Panc1 (cell line): ENCODE results near the gene BTN3A1. TPM values are rescaled to one million over a fixed set of nuclear protein-coding genes. Genes with fewer than 3 reads are reported as not detected.
A peak's percentile ranks its signal among the peaks of the same experiment; 100 is the strongest.

Experiments used
- ATAC-seq: fragments of 200-7000 bp; cut with Tn5 transposase; 2 replicates; pipeline ENCODE4 v1.9.1; 2020; ENCODE audit warnings: mild to moderate bottlenecking, moderate library complexity
- BruUV-seq: library from RNA; stranded (reverse); fragments of 400-500 nt; replicated peaks from 2 replicates; lab custom pipeline; 2021; lab: Mats Ljungman, UMichigan
- CTCF ChIA-PET: fragments of 300-600 bp; sonication (Branson Sonifier 250); formaldehyde crosslinking; loops from one replicate; lab custom pipeline; 2022; ENCODE audit warnings: antibody characterized with exemption; lab: Charles Lee
- POLR2A ChIA-PET: fragments of 300-600 bp; sonication (Branson Sonifier 250); formaldehyde crosslinking; loops from one replicate; lab custom pipeline; 2022; ENCODE audit warnings: antibody characterized with exemption; lab: Charles Lee
- DNase-seq: peaks from one replicate; pipeline ENCODE4 v3.0.0-alpha.2; 2010; ENCODE audit warnings: low read depth, low spot score
- H3K27ac ChIP-seq: 2 replicates; pipeline ENCODE4 v1.5.1; 2011; ENCODE audit warnings: mild to moderate bottlenecking, low read length, inconsistent platforms
- H3K27me3 ChIP-seq: fragments of 200-500 bp; sonication (Bioruptor generic); 2 replicates; pipeline ENCODE4 v1.6.0; 2014; ENCODE audit warnings: low read length, inconsistent platforms; ENCODE audit not compliant: control insufficient read depth, insufficient read depth
- H3K36me3 ChIP-seq: fragments of 200-500 bp; sonication (Bioruptor generic); 2 replicates; pipeline ENCODE4 v1.5.1; 2014; ENCODE audit warnings: inconsistent platforms, mild to moderate bottlenecking, low read length, moderate library complexity; ENCODE audit not compliant: control insufficient read depth, insufficient read depth
- H3K4me1 ChIP-seq: 2 replicates; pipeline ENCODE4 v1.5.1; 2011; ENCODE audit warnings: inconsistent platforms, mild to moderate bottlenecking, low read length, moderate library complexity; ENCODE audit not compliant: control insufficient read depth, insufficient read depth
- H3K4me3 ChIP-seq, 2 experiments: 2 replicates each; pipeline ENCODE4 v1.5.1; 2011 to 2012; ENCODE audit warnings: low read depth in 2 of 2, low read length in 2 of 2, mild to moderate bottlenecking in 2 of 2, inconsistent platforms in 1 of 2, moderate library complexity in 1 of 2
- H3K9me3 ChIP-seq: fragments of 200-500 bp; sonication (Bioruptor generic); 2 replicates; pipeline ENCODE4 v1.5.1; 2014; ENCODE audit warnings: low read depth, mild to moderate bottlenecking, inconsistent platforms, low read length, moderate library complexity; ENCODE audit not compliant: control insufficient read depth, insufficient read depth
- CTCF ChIP-seq: fragments of 450-650 bp; IDR thresholded peaks from 2 replicates; pipeline ENCODE4 v1.5.1; 2017; ENCODE audit warnings: mild to moderate bottlenecking
- POLR2AphosphoS5 ChIP-seq: IDR thresholded peaks from 2 replicates; pipeline ENCODE4 v1.6.1; 2012; ENCODE audit warnings: mild to moderate bottlenecking, low read depth, low read length, moderate library complexity
- REST ChIP-seq, 2 experiments: IDR thresholded peaks; 2 replicates each; pipeline ENCODE4 v1.6.1; 2011 to 2012; ENCODE audit warnings: low read depth in 2 of 2, control low read depth in 1 of 2, low read length in 1 of 2, mild to moderate bottlenecking in 1 of 2, moderate library complexity in 1 of 2; ENCODE audit not compliant: insufficient read depth in 1 of 2
- SIN3A ChIP-seq: IDR thresholded peaks from 2 replicates; pipeline ENCODE4 v1.6.1; 2012; ENCODE audit warnings: low read depth, mild to moderate bottlenecking, low read length, moderate library complexity, borderline replicate concordance; ENCODE audit not compliant: insufficient read depth
- TCF7L2 ChIP-seq: IDR thresholded peaks from 2 replicates; pipeline ENCODE4 v1.6.1; 2011; ENCODE audit warnings: mild to moderate bottlenecking, low read depth, low read length, inconsistent platforms
- in situ Hi-C: cut with HindIII; loops from 2 replicates; pipeline ENCODE4 v1.10.0; 2016; ENCODE audit warnings: low sequenced_read_pairs, low pct_unique_long_range_greater_than_20kb
- intact Hi-C: fragments of 100-400 bp; cut with micrococcal nuclease; formaldehyde crosslinking; loops from one replicate; pipeline ENCODE4 v1.10.0; 2022; ENCODE audit not compliant: unreplicated experiment
- total RNA-seq: library from RNA; stranded (reverse); gene quantifications from one replicate; pipeline ENCODE4 v1.2.1, GENCODE V29; 2021; ENCODE audit not compliant: unreplicated experiment

BTN3A1 gene
- total RNA-seq, 1 experiment from 2014 or later, result 5.0 TPM

GRCh38 chr6:26440977-26441358 is 38.9 kb downstream of the BTN3A1 start:
- intact Hi-C loops (no loop called here), in situ Hi-C loops (no loop called here)
- DNase-seq, result no peak
- POLR2A ChIA-PET, result no interaction called here
- ATAC-seq, result no peak
- TF ChIP-seq SIN3A, result no peak
- no peak for TF ChIP-seq POLR2AphosphoS5
- TF ChIP-seq REST (IDR thresholded peaks at IDR 0.05; ENCODE audit: insufficient read depth in 1 of 2, low read depth in 2 of 2, low read length in 1 of 2), result no peak
- TF ChIP-seq CTCF, result no peak
- no peak for TF ChIP-seq TCF7L2
- Histone ChIP-seq H3K36me3 (no peaks in the 10 kb centered on the region), H3K27ac (no peak overlapping the region), H3K27me3 (no peaks in the 10 kb centered on the region), H3K4me1 (peaks cover 8% of the 10 kb centered on the region; the same call in 1 of the 2 replicates), H3K4me3 (peak overlapping the region; percentile 51 to 60; a peak in 3 of 4 replicates), H3K9me3 (no peaks in the 10 kb centered on the region)
- BruUV-seq, result no TSS peak
- CTCF ChIA-PET, result no interaction called here

GRCh38 chr6:26441977-26442376 is 39.9 kb downstream of the BTN3A1 start:
- BruUV-seq, result no TSS peak
- DNase-seq (no peak), ATAC-seq (no peak)
- in situ Hi-C loops, result no loop called here
- Histone ChIP-seq H3K4me3 (no peak overlapping the region), H3K9me3 (no peaks in the 10 kb centered on the region), H3K27me3 (no peaks in the 10 kb centered on the region), H3K27ac (no peak overlapping the region), H3K36me3 (no peaks in the 10 kb centered on the region), H3K4me1 (peaks cover 8% of the 10 kb centered on the region; the same call in 1 of the 2 replicates)
- ChIA-PET CTCF (no interaction called here), POLR2A (no interaction called here)
- no peak for TF ChIP-seq REST (IDR thresholded peaks at IDR 0.05; ENCODE audit: insufficient read depth in 1 of 2, low read depth in 2 of 2, low read length in 1 of 2)
- intact Hi-C loops, result no loop called here
